ENCODE data around the gene TMEM184A. TPM values are rescaled to one million over a fixed set of nuclear protein-coding genes. Genes with fewer than 3 reads are reported as not detected.

Gene TMEM184A
- total and polyA plus RNA-seq, 2 experiments from 2014 or later = 0.18 to 0.66 TPM

DNA sequence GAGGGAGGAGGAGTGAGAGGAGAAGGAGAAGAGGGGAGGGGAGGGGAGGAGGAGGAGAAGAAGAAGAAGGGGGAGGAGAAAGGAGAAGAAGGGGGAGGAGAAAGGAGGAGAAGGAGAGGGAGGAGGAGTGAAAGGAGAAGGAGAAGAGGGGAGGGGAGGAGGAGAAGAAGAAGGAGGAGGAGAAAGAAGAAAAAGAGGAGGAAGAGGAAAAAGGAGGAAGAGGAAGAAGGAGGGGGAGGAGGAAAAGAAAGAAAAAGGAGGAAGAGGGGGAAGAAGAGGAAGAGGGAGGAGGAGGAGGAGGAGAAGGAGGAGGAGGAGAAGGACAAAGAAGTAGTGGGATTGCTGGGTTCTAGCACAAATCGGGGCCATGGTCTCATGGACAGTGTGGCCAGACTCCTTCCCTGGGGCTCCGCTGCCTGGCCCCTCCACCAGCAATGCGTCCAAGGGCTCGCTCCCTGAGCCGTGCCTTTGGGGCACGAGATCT, 29.7 kb downstream of the TMEM184A start:
- H3K27ac ChIP-seq (ENCODE audit: low read depth) = no peak overlapping the region
- H3K4me1 Mint-ChIP-seq = peaks cover 10% of the 10 kb centered on the region
- H4K20me1 ChIP-seq (replicated peaks; ENCODE audit: insufficient read depth) = no peaks in the 10 kb centered on the region
- H3K27me3 Mint-ChIP-seq (ENCODE audit: insufficient read depth, low read depth, poor library complexity) = peaks cover 16% of the 10 kb centered on the region
- H3K79me2 ChIP-seq (replicated peaks; ENCODE audit: insufficient read depth) = peaks cover 1% of the 10 kb centered on the region; the same call in 1 of the 2 replicates
- ATAC-seq (no peak), DNase-seq (ENCODE audit: low spot score) (no peak)
- TF ChIP-seq, protein P1, sequence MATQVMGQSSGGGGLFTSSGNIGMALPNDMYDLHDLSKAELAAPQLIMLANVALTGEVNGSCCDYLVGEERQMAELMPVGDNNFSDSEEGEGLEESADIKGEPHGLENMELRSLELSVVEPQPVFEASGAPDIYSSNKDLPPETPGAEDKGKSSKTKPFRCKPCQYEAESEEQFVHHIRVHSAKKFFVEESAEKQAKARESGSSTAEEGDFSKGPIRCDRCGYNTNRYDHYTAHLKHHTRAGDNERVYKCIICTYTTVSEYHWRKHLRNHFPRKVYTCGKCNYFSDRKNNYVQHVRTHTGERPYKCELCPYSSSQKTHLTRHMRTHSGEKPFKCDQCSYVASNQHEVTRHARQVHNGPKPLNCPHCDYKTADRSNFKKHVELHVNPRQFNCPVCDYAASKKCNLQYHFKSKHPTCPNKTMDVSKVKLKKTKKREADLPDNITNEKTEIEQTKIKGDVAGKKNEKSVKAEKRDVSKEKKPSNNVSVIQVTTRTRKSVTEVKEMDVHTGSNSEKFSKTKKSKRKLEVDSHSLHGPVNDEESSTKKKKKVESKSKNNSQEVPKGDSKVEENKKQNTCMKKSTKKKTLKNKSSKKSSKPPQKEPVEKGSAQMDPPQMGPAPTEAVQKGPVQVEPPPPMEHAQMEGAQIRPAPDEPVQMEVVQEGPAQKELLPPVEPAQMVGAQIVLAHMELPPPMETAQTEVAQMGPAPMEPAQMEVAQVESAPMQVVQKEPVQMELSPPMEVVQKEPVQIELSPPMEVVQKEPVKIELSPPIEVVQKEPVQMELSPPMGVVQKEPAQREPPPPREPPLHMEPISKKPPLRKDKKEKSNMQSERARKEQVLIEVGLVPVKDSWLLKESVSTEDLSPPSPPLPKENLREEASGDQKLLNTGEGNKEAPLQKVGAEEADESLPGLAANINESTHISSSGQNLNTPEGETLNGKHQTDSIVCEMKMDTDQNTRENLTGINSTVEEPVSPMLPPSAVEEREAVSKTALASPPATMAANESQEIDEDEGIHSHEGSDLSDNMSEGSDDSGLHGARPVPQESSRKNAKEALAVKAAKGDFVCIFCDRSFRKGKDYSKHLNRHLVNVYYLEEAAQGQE (IDR thresholded peaks at IDR 0.05; ENCODE audit: unreplicated experiment) = no peak
- TF ChIP-seq ZNF331 (CRISPR knock-in tag; IDR thresholded peaks at IDR 0.05; ENCODE audit: low read depth) = no peak
- no peak for TF ChIP-seq EZH2 (IDR thresholded peaks at IDR 0.05; ENCODE audit: low read depth, unreplicated experiment)
- no peak for TF ChIP-seq POLR2AphosphoS5 (IDR thresholded peaks at IDR 0.05; ENCODE audit: low read depth)
- TF ChIP-seq, protein P2, sequence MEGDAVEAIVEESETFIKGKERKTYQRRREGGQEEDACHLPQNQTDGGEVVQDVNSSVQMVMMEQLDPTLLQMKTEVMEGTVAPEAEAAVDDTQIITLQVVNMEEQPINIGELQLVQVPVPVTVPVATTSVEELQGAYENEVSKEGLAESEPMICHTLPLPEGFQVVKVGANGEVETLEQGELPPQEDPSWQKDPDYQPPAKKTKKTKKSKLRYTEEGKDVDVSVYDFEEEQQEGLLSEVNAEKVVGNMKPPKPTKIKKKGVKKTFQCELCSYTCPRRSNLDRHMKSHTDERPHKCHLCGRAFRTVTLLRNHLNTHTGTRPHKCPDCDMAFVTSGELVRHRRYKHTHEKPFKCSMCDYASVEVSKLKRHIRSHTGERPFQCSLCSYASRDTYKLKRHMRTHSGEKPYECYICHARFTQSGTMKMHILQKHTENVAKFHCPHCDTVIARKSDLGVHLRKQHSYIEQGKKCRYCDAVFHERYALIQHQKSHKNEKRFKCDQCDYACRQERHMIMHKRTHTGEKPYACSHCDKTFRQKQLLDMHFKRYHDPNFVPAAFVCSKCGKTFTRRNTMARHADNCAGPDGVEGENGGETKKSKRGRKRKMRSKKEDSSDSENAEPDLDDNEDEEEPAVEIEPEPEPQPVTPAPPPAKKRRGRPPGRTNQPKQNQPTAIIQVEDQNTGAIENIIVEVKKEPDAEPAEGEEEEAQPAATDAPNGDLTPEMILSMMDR (conservative IDR thresholded peaks at IDR 0.05; ENCODE audit: low read depth in 2 of 2) = no peak
- no peak for TF ChIP-seq JUNB (IDR thresholded peaks at IDR 0.05; ENCODE audit: unreplicated experiment)
- no peak for TF ChIP-seq ZNF114 (CRISPR knock-in tag; IDR thresholded peaks at IDR 0.05)
- no peak overlapping the region for H3K4me2 ChIP-seq
- no peaks in the 10 kb centered on the region; the same call in 1 of the 2 replicates for H3K4me1 ChIP-seq (ENCODE audit: insufficient read depth)
- no peaks in the 10 kb centered on the region for H3K36me3 ChIP-seq (ENCODE audit: insufficient read depth)
- H3K4me3 Mint-ChIP-seq = no peak overlapping the region
- H3K9me3 Mint-ChIP-seq = no peaks in the 10 kb centered on the region
- no peaks in the 10 kb centered on the region for H3K36me3 Mint-ChIP-seq (ENCODE audit: low read depth)
- no peak overlapping the region for H3K4me3 ChIP-seq
- peak overlapping the region; percentile 49; the same call in 1 of the 2 replicates for H2AFZ ChIP-seq
- H3K27me3 ChIP-seq (ENCODE audit: insufficient read depth) = no peaks in the 10 kb centered on the region
- H3K9me2 ChIP-seq (ENCODE audit: insufficient read depth) = no peaks in the 10 kb centered on the region
- no peaks in the 10 kb centered on the region for H3F3A ChIP-seq (replicated peaks; ENCODE audit: low read depth)
- H3K27ac Mint-ChIP-seq = no peak overlapping the region

DNA sequence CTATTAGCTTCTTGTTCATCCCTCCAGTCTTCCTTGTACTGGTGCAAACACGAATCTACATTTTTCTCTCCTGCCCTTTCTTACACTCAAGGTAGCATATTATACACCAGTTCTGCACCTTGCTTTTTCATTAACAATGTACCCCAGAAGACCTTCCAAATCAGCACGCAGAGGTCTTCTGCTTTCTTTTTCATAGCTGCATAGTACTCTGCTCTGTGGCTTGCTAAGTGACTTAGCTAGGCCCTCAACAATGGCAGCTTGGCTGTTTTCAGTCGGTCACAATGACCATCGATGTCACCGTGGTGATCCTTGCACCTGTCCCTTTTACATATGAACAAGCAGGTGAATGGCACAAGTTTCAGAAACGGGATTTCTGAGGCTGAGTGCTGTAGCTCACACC, 30.6 kb downstream of the TMEM184A start:
- no peaks in the 10 kb centered on the region for H3K27me3 ChIP-seq (ENCODE audit: insufficient read depth)
- no peaks in the 10 kb centered on the region for H3K9me3 Mint-ChIP-seq
- no peak overlapping the region for H3K27ac Mint-ChIP-seq
- no peaks in the 10 kb centered on the region for H4K20me1 ChIP-seq (replicated peaks; ENCODE audit: insufficient read depth)
- H3K36me3 ChIP-seq (ENCODE audit: insufficient read depth) = no peaks in the 10 kb centered on the region
- H3K4me3 Mint-ChIP-seq = no peak overlapping the region
- ATAC-seq (no peak), DNase-seq (ENCODE audit: low spot score) (no peak)
- no peak overlapping the region for H3K4me2 ChIP-seq
- no peaks in the 10 kb centered on the region for H3K36me3 Mint-ChIP-seq (ENCODE audit: low read depth)
- H3K4me1 ChIP-seq (ENCODE audit: insufficient read depth) = no peaks in the 10 kb centered on the region; the same call in 1 of the 2 replicates
- no peak overlapping the region for H3K27ac ChIP-seq (ENCODE audit: low read depth)
- H3K4me3 ChIP-seq = no peak overlapping the region
- H2AFZ ChIP-seq = no peak overlapping the region
- peaks cover 16% of the 10 kb centered on the region for H3K27me3 Mint-ChIP-seq (ENCODE audit: insufficient read depth, low read depth, poor library complexity)
- H3K79me2 ChIP-seq (replicated peaks; ENCODE audit: insufficient read depth) = no peaks in the 10 kb centered on the region; the same call in 1 of the 2 replicates
- H3K9me2 ChIP-seq (ENCODE audit: insufficient read depth) = no peaks in the 10 kb centered on the region
- peaks cover 10% of the 10 kb centered on the region for H3K4me1 Mint-ChIP-seq
- H3F3A ChIP-seq (replicated peaks; ENCODE audit: low read depth) = no peaks in the 10 kb centered on the region
- TF ChIP-seq CREB1 (CRISPR knock-in tag; IDR thresholded peaks at IDR 0.05; ENCODE audit: low read depth) (no peak), STAT1 (IDR thresholded peaks at IDR 0.05; ENCODE audit: unreplicated experiment) (no peak), ZNF331 (CRISPR knock-in tag; IDR thresholded peaks at IDR 0.05; ENCODE audit: low read depth) (no peak), JUNB (IDR thresholded peaks at IDR 0.05; ENCODE audit: unreplicated experiment) (no peak), NANOG (IDR thresholded peaks at IDR 0.05; ENCODE audit: borderline replicate concordance) (no peak), ZNF114 (CRISPR knock-in tag; IDR thresholded peaks at IDR 0.05) (no peak)
- TF ChIP-seq, protein P3, sequence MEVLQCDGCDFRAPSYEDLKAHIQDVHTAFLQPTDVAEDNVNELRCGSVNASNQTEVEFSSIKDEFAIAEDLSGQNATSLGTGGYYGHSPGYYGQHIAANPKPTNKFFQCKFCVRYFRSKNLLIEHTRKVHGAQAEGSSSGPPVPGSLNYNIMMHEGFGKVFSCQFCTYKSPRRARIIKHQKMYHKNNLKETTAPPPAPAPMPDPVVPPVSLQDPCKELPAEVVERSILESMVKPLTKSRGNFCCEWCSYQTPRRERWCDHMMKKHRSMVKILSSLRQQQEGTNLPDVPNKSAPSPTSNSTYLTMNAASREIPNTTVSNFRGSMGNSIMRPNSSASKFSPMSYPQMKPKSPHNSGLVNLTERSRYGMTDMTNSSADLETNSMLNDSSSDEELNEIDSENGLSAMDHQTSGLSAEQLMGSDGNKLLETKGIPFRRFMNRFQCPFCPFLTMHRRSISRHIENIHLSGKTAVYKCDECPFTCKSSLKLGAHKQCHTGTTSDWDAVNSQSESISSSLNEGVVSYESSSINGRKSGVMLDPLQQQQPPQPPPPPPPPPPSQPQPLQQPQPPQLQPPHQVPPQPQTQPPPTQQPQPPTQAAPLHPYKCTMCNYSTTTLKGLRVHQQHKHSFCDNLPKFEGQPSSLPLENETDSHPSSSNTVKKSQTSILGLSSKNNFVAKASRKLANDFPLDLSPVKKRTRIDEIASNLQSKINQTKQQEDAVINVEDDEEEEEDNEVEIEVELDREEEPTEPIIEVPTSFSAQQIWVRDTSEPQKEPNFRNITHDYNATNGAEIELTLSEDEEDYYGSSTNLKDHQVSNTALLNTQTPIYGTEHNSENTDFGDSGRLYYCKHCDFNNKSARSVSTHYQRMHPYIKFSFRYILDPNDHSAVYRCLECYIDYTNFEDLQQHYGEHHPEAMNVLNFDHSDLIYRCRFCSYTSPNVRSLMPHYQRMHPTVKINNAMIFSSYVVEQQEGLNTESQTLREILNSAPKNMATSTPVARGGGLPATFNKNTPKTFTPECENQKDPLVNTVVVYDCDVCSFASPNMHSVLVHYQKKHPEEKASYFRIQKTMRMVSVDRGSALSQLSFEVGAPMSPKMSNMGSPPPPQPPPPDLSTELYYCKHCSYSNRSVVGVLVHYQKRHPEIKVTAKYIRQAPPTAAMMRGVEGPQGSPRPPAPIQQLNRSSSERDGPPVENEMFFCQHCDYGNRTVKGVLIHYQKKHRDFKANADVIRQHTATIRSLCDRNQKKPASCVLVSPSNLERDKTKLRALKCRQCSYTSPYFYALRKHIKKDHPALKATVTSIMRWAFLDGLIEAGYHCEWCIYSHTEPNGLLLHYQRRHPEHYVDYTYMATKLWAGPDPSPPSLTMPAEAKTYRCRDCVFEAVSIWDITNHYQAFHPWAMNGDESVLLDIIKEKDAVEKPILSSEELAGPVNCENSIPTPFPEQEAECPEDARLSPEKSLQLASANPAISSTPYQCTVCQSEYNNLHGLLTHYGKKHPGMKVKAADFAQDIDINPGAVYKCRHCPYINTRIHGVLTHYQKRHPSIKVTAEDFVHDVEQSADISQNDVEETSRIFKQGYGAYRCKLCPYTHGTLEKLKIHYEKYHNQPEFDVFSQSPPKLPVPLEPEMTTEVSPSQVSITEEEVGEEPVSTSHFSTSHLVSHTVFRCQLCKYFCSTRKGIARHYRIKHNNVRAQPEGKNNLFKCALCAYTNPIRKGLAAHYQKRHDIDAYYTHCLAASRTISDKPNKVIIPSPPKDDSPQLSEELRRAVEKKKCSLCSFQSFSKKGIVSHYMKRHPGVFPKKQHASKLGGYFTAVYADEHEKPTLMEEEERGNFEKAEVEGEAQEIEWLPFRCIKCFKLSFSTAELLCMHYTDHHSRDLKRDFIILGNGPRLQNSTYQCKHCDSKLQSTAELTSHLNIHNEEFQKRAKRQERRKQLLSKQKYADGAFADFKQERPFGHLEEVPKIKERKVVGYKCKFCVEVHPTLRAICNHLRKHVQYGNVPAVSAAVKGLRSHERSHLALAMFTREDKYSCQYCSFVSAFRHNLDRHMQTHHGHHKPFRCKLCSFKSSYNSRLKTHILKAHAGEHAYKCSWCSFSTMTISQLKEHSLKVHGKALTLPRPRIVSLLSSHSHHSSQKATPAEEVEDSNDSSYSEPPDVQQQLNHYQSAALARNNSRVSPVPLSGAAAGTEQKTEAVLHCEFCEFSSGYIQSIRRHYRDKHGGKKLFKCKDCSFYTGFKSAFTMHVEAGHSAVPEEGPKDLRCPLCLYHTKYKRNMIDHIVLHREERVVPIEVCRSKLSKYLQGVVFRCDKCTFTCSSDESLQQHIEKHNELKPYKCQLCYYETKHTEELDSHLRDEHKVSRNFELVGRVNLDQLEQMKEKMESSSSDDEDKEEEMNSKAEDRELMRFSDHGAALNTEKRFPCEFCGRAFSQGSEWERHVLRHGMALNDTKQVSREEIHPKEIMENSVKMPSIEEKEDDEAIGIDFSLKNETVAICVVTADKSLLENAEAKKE (CRISPR knock-in tag; IDR thresholded peaks at IDR 0.05) = no peak
